Endodermal cell (in vitro differentiated cells): ENCODE results near the gene C1QBP. TPM values are rescaled to one million over a fixed set of nuclear protein-coding genes. Genes with fewer than 3 reads are reported as not detected.

Experiments used
- DNase-seq: peaks from one replicate; pipeline ENCODE4 v3.0.0-alpha.2; 2017
- H3K27ac ChIP-seq: 2 replicates; pipeline ENCODE4 v1.5.1; 2013; ENCODE audit warnings: mild to moderate bottlenecking, low read depth, low read length, moderate library complexity
- H3K27me3 ChIP-seq: 2 replicates; pipeline ENCODE4 v1.6.1; 2013; ENCODE audit warnings: mild to moderate bottlenecking, low read length, moderate library complexity; ENCODE audit not compliant: insufficient read depth, control insufficient read depth, poor library complexity, severe bottlenecking
- H3K36me3 ChIP-seq: 2 replicates; pipeline ENCODE4 v1.7.0; 2013; ENCODE audit warnings: mild to moderate bottlenecking, low read length, moderate library complexity; ENCODE audit not compliant: control insufficient read depth, insufficient read depth
- H3K4me1 ChIP-seq: one replicate; pipeline ENCODE4 v1.7.0; 2013; ENCODE audit warnings: low read length; ENCODE audit not compliant: control insufficient read depth, insufficient read depth
- H3K4me3 ChIP-seq: 2 replicates; pipeline ENCODE4 v1.5.1; 2013; ENCODE audit warnings: mild to moderate bottlenecking, low read length, moderate library complexity
- H3K9ac ChIP-seq: 2 replicates; pipeline ENCODE4 v1.6.1; 2013; ENCODE audit warnings: mild to moderate bottlenecking, low read length, moderate library complexity; ENCODE audit not compliant: poor library complexity, severe bottlenecking; ENCODE audit errors: extremely low read depth
- H3K9me3 ChIP-seq: 2 replicates; pipeline ENCODE4 v1.6.1; 2013; ENCODE audit warnings: mild to moderate bottlenecking, low read length, moderate library complexity; ENCODE audit not compliant: control insufficient read depth
- H3K27ac Mint-ChIP-seq: 2 replicates; pipeline ENCODE4 v1.8.0; 2020; ENCODE audit warnings: mixed read lengths
- H3K27me3 Mint-ChIP-seq: 2 replicates; pipeline ENCODE4 v1.8.0; 2021; ENCODE audit warnings: mild to moderate bottlenecking, mixed read lengths; ENCODE audit not compliant: insufficient read depth
- H3K36me3 Mint-ChIP-seq: 2 replicates; pipeline ENCODE4 v1.8.0; 2020; ENCODE audit warnings: low read depth, mixed read lengths
- H3K4me1 Mint-ChIP-seq: 2 replicates; pipeline ENCODE4 v1.8.0; 2020; ENCODE audit warnings: mixed read lengths
- H3K4me3 Mint-ChIP-seq: 2 replicates; pipeline ENCODE4 v1.8.0; 2020; ENCODE audit warnings: mild to moderate bottlenecking, moderate library complexity, mixed read lengths
- H3K9me3 Mint-ChIP-seq: 2 replicates; pipeline ENCODE4 v1.8.0; 2020; ENCODE audit warnings: mild to moderate bottlenecking, mixed read lengths
- CTCF ChIP-seq: fragments of 200-600 bp; sonication (generic); conservative IDR thresholded peaks from 2 replicates; pipeline ENCODE4 v1.5.0; 2021; ENCODE audit warnings: antibody characterized with exemption, mild to moderate bottlenecking
- WGBS, 2 experiments: methylation state at CpG; one replicate each; pipeline versions ENCODE4 v1.1.5 to v1.1.7; 2013; ENCODE audit warnings: missing lambda C conversion rate in 2 of 2, mixed read lengths in 1 of 2; ENCODE audit not compliant: insufficient coverage in 1 of 2, insufficient read length in 1 of 2; 5-methylcytosine and 5-hydroxymethylcytosine counted together
- total RNA-seq, 2 donors: library from RNA; stranded (reverse); fragmentation: NEBNext Ultra II Directional in 1 of 2; extraction: Animal tissue kit (Norgen Biotek cat#: 25700) in 1 of 2; gene quantifications; 2 replicates in 1 of 2; 3 replicates in 1 of 2; pipeline ENCODE4 v1.2.1, GENCODE V29; 2021

C1QBP gene
- total RNA-seq, 2 donors from 2014 or later: 213 to 217 TPM

- Mint-ChIP-seq H3K27ac (no peak overlapping the region), H3K36me3 (peaks cover 18% of the 10 kb centered on the region), H3K4me3 (no peak overlapping the region), H3K4me1 (peaks cover 28% of the 10 kb centered on the region), H3K9me3 (no peaks in the 10 kb centered on the region), H3K27me3 (no peaks in the 10 kb centered on the region)
- DNase-seq: peak; percentile 5
- H3K9ac ChIP-seq: no peak overlapping the region
- H3K36me3 ChIP-seq: peaks cover 6% of the 10 kb centered on the region
- no peaks in the 10 kb centered on the region for H3K27me3 ChIP-seq
- peaks cover 12% of the 10 kb centered on the region for H3K4me1 ChIP-seq
- 88 to 100% methylated on average over 2 to 4 of the region's 4 CpGs for WGBS, 2 experiments
- no peaks in the 10 kb centered on the region for H3K9me3 ChIP-seq
- peak overlapping the region; percentile 94 for H3K4me3 ChIP-seq
- no peak for TF ChIP-seq CTCF
- no peak overlapping the region for H3K27ac ChIP-seq
Measured at GRCh38 chr17:5466295-5466694, 27.3 kb upstream of the C1QBP start.

DNA sequence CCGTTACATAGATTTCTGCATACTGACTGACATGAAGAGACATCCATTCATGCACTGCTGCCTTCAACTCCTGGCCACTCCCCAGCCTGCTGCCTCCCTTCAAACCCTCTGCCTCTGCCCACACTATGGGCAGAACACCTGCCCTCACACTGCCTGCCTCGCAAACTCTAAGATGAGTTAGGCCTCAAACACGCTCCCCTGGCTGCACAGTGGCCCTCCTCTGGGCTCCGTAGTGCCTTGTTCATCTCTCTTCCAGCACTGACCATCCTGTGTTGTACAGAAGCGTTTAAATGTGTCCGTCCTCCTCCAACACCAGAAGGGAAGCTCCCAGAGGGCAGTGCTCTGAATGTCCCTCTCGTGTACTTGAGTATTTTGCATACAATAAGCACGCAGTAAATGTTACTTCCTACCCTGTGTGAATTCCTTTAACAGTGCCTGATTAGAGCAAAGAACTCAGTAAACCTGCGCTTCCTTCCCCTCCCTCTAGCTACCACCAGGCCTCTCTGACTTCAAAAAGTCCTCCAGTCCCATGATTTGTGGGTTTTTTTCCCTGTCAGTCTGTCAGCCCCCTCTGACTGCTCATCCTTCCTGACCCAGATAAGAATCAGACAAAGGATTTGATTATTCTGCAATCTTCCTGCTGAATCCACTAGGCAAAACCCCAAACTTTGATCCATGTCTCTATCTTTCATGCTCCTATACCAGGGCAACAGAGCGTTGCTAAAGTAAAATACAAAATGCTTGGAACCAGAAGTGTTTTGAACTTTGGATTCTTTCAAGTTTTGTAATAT, 26.0 kb upstream of the C1QBP start:
- H3K27ac ChIP-seq: no peak overlapping the region
- peak overlapping the region; percentile 56 for H3K27ac Mint-ChIP-seq
- H3K27me3 ChIP-seq: no peaks in the 10 kb centered on the region
- DNase-seq: no peak
- peaks cover 12% of the 10 kb centered on the region for H3K4me1 ChIP-seq
- no peak for TF ChIP-seq CTCF
- no peak overlapping the region for H3K4me3 Mint-ChIP-seq
- peak overlapping the region; percentile 7 for H3K4me3 ChIP-seq
- peaks cover 31% of the 10 kb centered on the region for H3K36me3 Mint-ChIP-seq
- no peak overlapping the region for H3K9ac ChIP-seq
- peaks cover 28% of the 10 kb centered on the region for H3K4me1 Mint-ChIP-seq
- H3K27me3 Mint-ChIP-seq: no peaks in the 10 kb centered on the region
- H3K9me3 ChIP-seq: no peaks in the 10 kb centered on the region
- H3K36me3 ChIP-seq: peaks cover 13% of the 10 kb centered on the region
- no peaks in the 10 kb centered on the region for H3K9me3 Mint-ChIP-seq
- 89 to 92% methylated on average over 10 of the region's 10 CpGs for WGBS, 2 experiments

- Histone ChIP-seq H3K36me3 (peaks cover 68% of the 10 kb centered on the region), H3K27me3 (no peaks in the 10 kb centered on the region), H3K9ac (no peak overlapping the region), H3K27ac (no peak overlapping the region), H3K9me3 (no peaks in the 10 kb centered on the region), H3K4me1 (no peaks in the 10 kb centered on the region), H3K4me3 (no peak overlapping the region)
- Mint-ChIP-seq H3K4me1 (no peaks in the 10 kb centered on the region), H3K27me3 (no peaks in the 10 kb centered on the region), H3K4me3 (no peak overlapping the region), H3K36me3 (peaks cover 65% of the 10 kb centered on the region), H3K9me3 (no peaks in the 10 kb centered on the region), H3K27ac (no peak overlapping the region)
- no peak for TF ChIP-seq CTCF
- 89 to 93% methylated on average over 5 to 8 of the region's 8 CpGs for WGBS, 2 experiments
- no peak for DNase-seq
Measured at GRCh38 chr17:5446786-5447185, 7.8 kb upstream of the C1QBP start.
